Neuronal stem cell (in vitro differentiated cells): ENCODE measurements around the gene UBE2L6.

Experiments
- DNase-seq: peaks from one replicate; pipeline ENCODE4 v3.0.0-alpha.2; 2013; ENCODE audit warnings: low spot score
- H2AFZ ChIP-seq: one replicate; pipeline ENCODE4 v1.6.1; 2013; ENCODE audit warnings: mild to moderate bottlenecking, low read length, inconsistent platforms
- H2AK5ac ChIP-seq: 2 replicates; pipeline ENCODE4 v1.6.1; 2013; ENCODE audit warnings: low read depth, mild to moderate bottlenecking, inconsistent platforms, low read length, moderate library complexity, mixed read lengths
- H2BK120ac ChIP-seq: 2 replicates; pipeline ENCODE4 v1.6.1; 2013; ENCODE audit warnings: low read depth, mild to moderate bottlenecking, inconsistent platforms, low read length, moderate library complexity, mixed read lengths
- H2BK12ac ChIP-seq: one replicate; pipeline ENCODE4 v1.6.1; 2013; ENCODE audit warnings: low read length, inconsistent platforms
- H2BK15ac ChIP-seq: 2 replicates; pipeline ENCODE4 v1.6.1; 2013; ENCODE audit warnings: mild to moderate bottlenecking, low read length, inconsistent platforms, mixed read lengths
- H2BK5ac ChIP-seq: one replicate; pipeline ENCODE4 v1.6.1; 2013; ENCODE audit warnings: inconsistent platforms, mild to moderate bottlenecking, low read length, moderate library complexity
- H3K14ac ChIP-seq: one replicate; pipeline ENCODE4 v1.6.1; 2013; ENCODE audit warnings: low read length, inconsistent platforms
- H3K18ac ChIP-seq: 2 replicates; pipeline ENCODE4 v1.6.1; 2013; ENCODE audit warnings: low read length, inconsistent platforms
- H3K23ac ChIP-seq: 2 replicates; pipeline ENCODE4 v1.6.1; 2013; ENCODE audit warnings: low read depth, mild to moderate bottlenecking, mixed read lengths, low read length, inconsistent platforms; ENCODE audit not compliant: poor library complexity
- H3K27ac ChIP-seq: replicated peaks from 3 replicates; pipeline ENCODE4 v1.5.1; 2013; ENCODE audit warnings: low read length, inconsistent platforms
- H3K27me3 ChIP-seq, 3 experiments: 2 replicates each; pipeline ENCODE4 v1.6.1; 2013; ENCODE audit warnings: low read length in 3 of 3, mild to moderate bottlenecking in 2 of 3, inconsistent platforms in 1 of 3, low read depth in 1 of 3, mixed read lengths in 1 of 3, moderate library complexity in 1 of 3; ENCODE audit not compliant: control insufficient read depth in 3 of 3, insufficient read depth in 3 of 3
- H3K36me3 ChIP-seq, 2 donors: replicated peaks in 1 of 2; 2 replicates each; pipeline ENCODE4 v1.6.1; 2013; ENCODE audit warnings: low read length in 2 of 2; ENCODE audit not compliant: control insufficient read depth in 2 of 2, insufficient read depth in 2 of 2
- H3K4ac ChIP-seq: 2 replicates; pipeline ENCODE4 v1.6.1; 2013; ENCODE audit warnings: inconsistent platforms, mild to moderate bottlenecking, low read length, moderate library complexity
- H3K4me1 ChIP-seq, 2 donors: 1 replicate in 1 of 2; 2 replicates in 1 of 2; pipeline ENCODE4 v1.6.1; 2013; ENCODE audit warnings: low read length in 2 of 2, low read depth in 1 of 2; ENCODE audit not compliant: control insufficient read depth in 2 of 2, insufficient read depth in 1 of 2
- H3K4me2 ChIP-seq: one replicate; pipeline ENCODE4 v1.6.1; 2013; ENCODE audit warnings: mild to moderate bottlenecking, low read length, inconsistent platforms; ENCODE audit not compliant: insufficient read depth, poor library complexity, severe bottlenecking
- H3K4me3 ChIP-seq, 2 donors: 2 replicates each; pipeline ENCODE4 v1.5.1; 2013; ENCODE audit warnings: low read length in 2 of 2, mild to moderate bottlenecking in 2 of 2, inconsistent platforms in 1 of 2, moderate library complexity in 1 of 2
- H3K79me1 ChIP-seq: one replicate; pipeline ENCODE4 v1.6.1; 2013; ENCODE audit warnings: low read depth, mild to moderate bottlenecking, inconsistent platforms, low read length, moderate library complexity
- H3K9ac ChIP-seq: one replicate; pipeline ENCODE4 v1.6.1; 2013; ENCODE audit warnings: mild to moderate bottlenecking, low read depth, low read length, inconsistent platforms; ENCODE audit not compliant: poor library complexity
- H3K9me3 ChIP-seq, 2 donors: replicated peaks in 1 of 2; 2 replicates each; pipeline versions ENCODE3 to v1.6.1; 2013; ENCODE audit warnings: low read length in 2 of 2, mild to moderate bottlenecking in 2 of 2, inconsistent platforms in 1 of 2, low read depth in 1 of 2, mixed read lengths in 1 of 2, moderate library complexity in 1 of 2; ENCODE audit not compliant: control insufficient read depth in 2 of 2, insufficient read depth in 1 of 2
- H4K8ac ChIP-seq: one replicate; pipeline ENCODE4 v1.6.1; 2013; ENCODE audit warnings: low read depth, mild to moderate bottlenecking, inconsistent platforms, low read length, moderate library complexity
- H4K91ac ChIP-seq: one replicate; pipeline ENCODE4 v1.6.1; 2013; ENCODE audit warnings: low read length, low read depth, mild to moderate bottlenecking, inconsistent platforms; ENCODE audit not compliant: poor library complexity
- WGBS, 2 donors: extraction: QIAGEN DNeasy Blood & Tissue Kit; methylation state at CpG; one replicate each; pipeline ENCODE4 v1.1.7; 2013; ENCODE audit warnings: missing lambda C conversion rate in 2 of 2, mixed read lengths in 1 of 2; ENCODE audit not compliant: insufficient read length in 2 of 2, insufficient replicate concordance in 1 of 2; ENCODE audit errors: extremely low coverage in 2 of 2; 5-methylcytosine and 5-hydroxymethylcytosine counted together

UBE2L6 gene

GRCh38 chr11:57584341-57584740 is 16.9 kb upstream of the UBE2L6 start:
- no peak overlapping the region for H3K14ac ChIP-seq
- no peaks in the 10 kb centered on the region for H3K36me3 ChIP-seq
- H4K91ac ChIP-seq, result no peak overlapping the region
- peak overlapping the region; percentile 89 for H2AFZ ChIP-seq
- H2AK5ac ChIP-seq, result no peak overlapping the region
- H3K9me3 ChIP-seq, result peaks cover 2 to 8% of the 10 kb centered on the region in 2 donors
- no peak overlapping the region for H2BK12ac ChIP-seq
- H3K4me3 ChIP-seq, result no peak overlapping the region
- peaks cover 10 to 14% of the 10 kb centered on the region in 2 donors for H3K4me1 ChIP-seq
- no peaks in the 10 kb centered on the region for H3K27me3 ChIP-seq
- DNase-seq, result no peak
- WGBS, 2 donors, result no CpG with 5 or more reads among the region's 9 CpGs
- H2BK15ac ChIP-seq, result no peak overlapping the region
- peak overlapping the region; percentile 77 for H3K18ac ChIP-seq
- H3K9ac ChIP-seq, result no peak overlapping the region
- H3K79me1 ChIP-seq, result no peaks in the 10 kb centered on the region
- no peak overlapping the region for H4K8ac ChIP-seq
- no peak overlapping the region for H2BK5ac ChIP-seq
- no peak overlapping the region for H3K23ac ChIP-seq
- no peak overlapping the region for H3K4ac ChIP-seq
- H3K27ac ChIP-seq, result peak overlapping the region; percentile 46
- no peak overlapping the region for H2BK120ac ChIP-seq
- H3K4me2 ChIP-seq, result no peak overlapping the region

- H3K4ac ChIP-seq, result no peak overlapping the region
- H3K9me3 ChIP-seq, result peaks cover 0 to 2% of the 10 kb centered on the region in 2 donors
- H2BK12ac ChIP-seq, result no peak overlapping the region
- H3K9ac ChIP-seq, result no peak overlapping the region
- no peak overlapping the region for H3K23ac ChIP-seq
- no peaks in the 10 kb centered on the region for H3K79me1 ChIP-seq
- H2BK5ac ChIP-seq, result no peak overlapping the region
- DNase-seq, result no peak
- H3K4me2 ChIP-seq, result no peak overlapping the region
- WGBS, 2 donors, result no CpG with 5 or more reads among the region's 4 CpGs
- H2AK5ac ChIP-seq, result peak overlapping the region; percentile 22
- no peak overlapping the region for H3K18ac ChIP-seq
- no peak overlapping the region for H2AFZ ChIP-seq
- no peak overlapping the region for H4K8ac ChIP-seq
- no peak overlapping the region for H3K14ac ChIP-seq
- no peak overlapping the region for H3K4me3 ChIP-seq
- no peak overlapping the region for H3K27ac ChIP-seq
- no peaks in the 10 kb centered on the region for H3K27me3 ChIP-seq
- peaks cover 6 to 9% of the 10 kb centered on the region in 2 donors for H3K4me1 ChIP-seq
- no peak overlapping the region for H2BK15ac ChIP-seq
- no peaks in the 10 kb centered on the region for H3K36me3 ChIP-seq
- H2BK120ac ChIP-seq, result no peak overlapping the region
- H4K91ac ChIP-seq, result no peak overlapping the region
Observed at GRCh38 chr11:57574061-57574460, 6.6 kb upstream of the UBE2L6 start.

- Histone ChIP-seq H4K8ac (no peak overlapping the region), H2BK12ac (no peak overlapping the region), H2AFZ (no peak overlapping the region), H3K79me1 (peaks cover 3% of the 10 kb centered on the region), H3K18ac (no peak overlapping the region), H3K23ac (no peak overlapping the region), H3K9ac (no peak overlapping the region), H4K91ac (no peak overlapping the region), H3K14ac (no peak overlapping the region), H3K4ac (peak overlapping the region; percentile 68), H2BK5ac (no peak overlapping the region), H3K9me3 (peaks cover 0 to 2% of the 10 kb centered on the region in 2 donors), H3K4me1 (peaks cover 14 to 15% of the 10 kb centered on the region in 2 donors), H3K36me3 (no peaks in the 10 kb centered on the region), H2BK120ac (no peak overlapping the region), H3K27me3 (no peaks in the 10 kb centered on the region), H3K4me2 (no peak overlapping the region), H2AK5ac (peak overlapping the region; percentile 79), H3K27ac (no peak overlapping the region), H3K4me3 (no peak overlapping the region), H2BK15ac (peak overlapping the region; percentile 12)
- no peak for DNase-seq
- WGBS, 2 donors, result no CpG with 5 or more reads among the region's 2 CpGs
Observed at GRCh38 chr11:57571606-57572005, 4.1 kb upstream of the UBE2L6 start.

GRCh38 chr11:57568330-57568766 is 876 bp upstream of the UBE2L6 start:
- Histone ChIP-seq H3K4me1 (peaks cover 15 to 22% of the 10 kb centered on the region in 2 donors), H2AK5ac (peak overlapping the region; percentile 100), H3K18ac (peak overlapping the region; percentile 100), H3K27ac (peak overlapping the region; percentile 96), H2AFZ (peak overlapping the region; percentile 96), H3K23ac (peak overlapping the region; percentile 96), H2BK15ac (peak overlapping the region; percentile 100), H3K4me2 (peak overlapping the region; percentile 96), H3K36me3 (peaks cover 0 to 6% of the 10 kb centered on the region in 2 donors), H3K4me3 (peak overlapping the region; percentile 96 to 98), H3K9me3 (peaks cover 0 to 2% of the 10 kb centered on the region in 2 donors), H3K9ac (no peak overlapping the region), H3K14ac (no peak overlapping the region), H2BK5ac (peak overlapping the region; percentile 99), H2BK12ac (peak overlapping the region; percentile 68), H3K4ac (no peak overlapping the region), H4K8ac (no peak overlapping the region), H3K27me3 (no peaks in the 10 kb centered on the region), H2BK120ac (peak overlapping the region; percentile 89), H4K91ac (peak overlapping the region; percentile 98), H3K79me1 (peaks cover 3% of the 10 kb centered on the region)
- peak; percentile 86 for DNase-seq
- no CpG with 5 or more reads among the region's 6 CpGs for WGBS, 2 donors
